GM12865 (cell line): ENCODE data around the gene EGFL7.

Source experiments
- DNase-seq: peaks from one replicate; pipeline ENCODE4 v3.0.0; 2010; ENCODE audit warnings: low read depth
- H3K4me3 ChIP-seq: 2 replicates; pipeline ENCODE4 v1.5.1; 2011; ENCODE audit warnings: mild to moderate bottlenecking, low read depth, low read length, control low read depth
- CTCF ChIP-seq: IDR thresholded peaks from 2 replicates; pipeline ENCODE4 v1.5.1; 2011; ENCODE audit warnings: low read length, control low read depth, low read depth, inconsistent platforms; ENCODE audit not compliant: insufficient read depth; ENCODE audit errors: missing control alignments

EGFL7 gene

DNA sequence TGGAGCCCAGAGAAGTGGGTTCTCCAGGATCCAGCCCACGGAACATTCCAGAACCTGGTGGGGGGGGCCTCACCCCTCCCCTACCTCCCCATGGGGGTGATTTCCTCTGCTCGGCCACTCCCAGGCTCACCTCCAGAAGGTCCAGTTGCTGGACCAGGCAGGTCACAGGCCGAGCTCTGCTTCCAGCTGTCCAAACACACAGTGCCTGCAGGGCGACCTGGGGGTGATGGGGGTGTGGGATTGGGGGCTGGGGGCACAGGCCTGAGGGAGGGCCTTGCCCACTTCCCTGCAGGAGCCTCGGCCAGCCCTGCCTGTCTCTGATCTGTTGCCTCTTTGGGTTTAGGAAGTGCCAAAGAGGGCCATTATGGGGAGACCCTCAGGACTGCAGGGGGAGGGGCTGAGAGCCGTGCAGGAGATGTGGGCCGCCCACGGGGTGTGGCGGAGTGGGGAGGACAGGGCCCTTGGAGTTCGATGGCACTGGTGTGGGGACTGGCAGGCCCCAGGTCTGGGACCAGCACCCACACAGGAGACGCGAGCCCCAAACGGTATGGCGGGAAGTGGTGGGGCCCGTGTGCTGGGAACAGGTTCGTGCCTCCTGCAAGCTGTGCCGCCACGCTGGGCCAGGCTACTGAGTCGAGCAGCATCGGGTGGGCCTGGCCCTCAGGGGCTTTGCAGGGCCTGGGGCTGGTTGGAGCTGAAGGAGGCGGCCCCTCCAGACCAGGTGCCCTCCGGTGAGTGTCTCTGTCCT is 45.6 kb upstream of the EGFL7 start:
- no peak overlapping the region for H3K4me3 ChIP-seq
- DNase-seq = no peak
- no peak for TF ChIP-seq CTCF

DNA sequence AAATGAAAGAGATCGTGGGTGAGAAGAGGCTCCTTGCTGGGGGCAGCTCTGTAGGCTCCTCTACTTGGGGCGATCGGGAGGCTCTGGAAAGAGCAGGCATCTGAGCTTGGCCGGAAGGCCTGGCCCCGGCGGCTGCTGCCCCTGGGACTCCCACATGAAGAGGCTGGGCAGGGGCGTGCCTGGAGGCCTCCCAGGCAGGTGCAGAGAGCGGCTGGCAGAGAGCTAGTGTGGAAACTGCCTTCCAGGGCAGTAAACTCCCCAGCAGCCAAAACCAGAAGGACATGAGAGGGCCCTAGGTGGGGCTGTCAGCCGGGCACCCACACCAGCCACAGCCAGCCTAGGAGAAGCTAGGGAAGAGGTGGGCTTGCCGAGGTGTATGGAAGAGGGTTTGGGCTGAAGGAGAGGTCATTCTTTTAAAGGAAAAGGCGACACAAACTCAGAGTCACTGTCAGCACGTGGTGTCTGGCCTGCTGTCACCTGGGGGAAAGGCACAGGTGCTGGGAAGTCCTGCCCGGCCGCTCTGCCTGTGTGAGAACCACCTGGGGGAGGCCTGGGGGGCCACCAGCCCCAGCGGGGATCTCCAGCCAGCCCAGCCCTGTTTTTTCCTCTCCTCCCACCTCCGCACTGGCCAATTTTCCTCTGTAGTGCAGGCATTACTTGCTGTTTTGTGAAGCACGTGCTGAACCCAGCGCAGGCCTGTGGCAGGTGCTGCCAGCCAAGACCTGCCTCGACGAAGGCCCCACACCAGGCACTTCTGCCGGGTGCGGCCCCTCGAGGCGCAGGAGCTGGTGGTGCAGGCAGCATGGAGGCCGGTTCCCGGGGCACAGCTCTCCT is 44.8 kb upstream of the EGFL7 start:
- DNase-seq = peak; percentile 34
- H3K4me3 ChIP-seq = no peak overlapping the region
- no peak for TF ChIP-seq CTCF

- peak; percentile 59 for DNase-seq
- TF ChIP-seq CTCF = no peak
- no peak overlapping the region for H3K4me3 ChIP-seq
Measured at GRCh38 chr9:136618580-136619547, 43.9 kb upstream of the EGFL7 start.

DNA sequence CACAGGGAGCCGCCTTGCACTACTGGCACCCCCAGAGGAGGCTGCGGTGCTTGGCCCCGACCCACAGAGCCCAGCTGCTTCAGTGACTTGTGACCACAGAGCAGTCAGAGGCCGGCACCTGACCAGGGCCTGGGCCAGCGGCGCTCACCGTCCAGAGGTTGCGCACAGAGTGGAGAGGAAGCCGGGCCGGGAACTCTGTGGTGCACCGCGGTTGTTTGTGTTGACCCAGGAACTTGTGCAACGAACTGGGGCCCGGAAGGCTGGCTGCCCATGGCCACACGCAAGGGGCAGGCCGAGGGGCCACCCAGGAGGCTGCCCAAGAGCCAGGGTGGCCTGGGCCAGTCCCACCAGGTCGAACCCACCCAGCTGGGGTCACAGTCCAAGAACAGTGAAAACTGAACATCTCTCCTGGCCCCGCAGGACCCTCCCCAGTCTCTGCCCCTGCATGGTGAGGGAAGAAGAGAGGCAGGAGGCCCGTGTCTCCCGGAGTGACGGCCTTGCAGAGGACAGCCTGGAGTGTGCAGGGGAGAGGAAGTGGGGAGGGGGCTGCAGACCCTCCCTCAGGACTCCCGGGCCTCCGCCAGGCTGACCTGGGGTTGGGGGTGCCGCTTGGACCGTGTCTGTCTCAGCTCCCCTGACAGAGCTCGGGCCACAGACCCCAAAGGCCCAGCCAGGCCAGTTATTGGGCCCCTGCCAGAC is 42.8 kb upstream of the EGFL7 start:
- DNase-seq = peak; percentile 35
- H3K4me3 ChIP-seq = no peak overlapping the region
- no peak for TF ChIP-seq CTCF

DNA sequence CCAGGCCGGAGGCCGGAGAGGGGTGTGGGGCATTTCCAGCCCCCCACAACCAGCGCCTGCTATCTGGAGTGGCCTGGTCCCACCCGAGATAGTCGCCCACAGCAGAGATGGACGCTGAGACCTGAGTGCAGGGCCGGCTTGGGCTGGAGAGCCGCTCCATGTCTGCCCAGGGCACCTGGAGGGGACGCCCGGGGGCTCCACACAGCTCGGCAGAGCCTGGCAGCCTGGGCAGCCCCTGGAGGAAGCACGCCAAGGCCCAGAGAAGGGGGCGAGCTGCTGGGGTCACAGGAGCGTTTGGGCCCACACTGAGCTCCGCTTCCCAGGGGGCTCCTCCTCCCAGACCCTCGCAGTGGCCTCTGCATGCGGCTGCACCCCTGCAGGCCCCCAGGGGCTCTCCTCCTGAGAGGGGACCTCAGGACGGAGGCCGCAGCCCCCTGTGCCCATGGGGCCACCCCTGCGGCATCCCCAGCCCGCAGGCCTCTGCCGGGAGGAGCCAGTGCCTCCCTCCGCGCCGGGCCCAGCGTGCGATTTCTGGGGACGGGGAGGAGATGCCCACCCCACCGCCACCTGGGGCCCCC is 42.2 kb upstream of the EGFL7 start:
- no peak overlapping the region for H3K4me3 ChIP-seq
- no peak for TF ChIP-seq CTCF
- no peak for DNase-seq

GRCh38 chr9:136621019-136621733 is 41.5 kb upstream of the EGFL7 start:
- no peak for DNase-seq
- TF ChIP-seq CTCF = no peak
- no peak overlapping the region for H3K4me3 ChIP-seq
